OCI-LY7 (cell line): ENCODE measurements around the gene BAIAP2. TPM values are rescaled to one million over a fixed set of nuclear protein-coding genes. Genes with fewer than 3 reads are reported as not detected.

Experiments
- BruUV-seq: library from RNA; stranded (reverse); fragments of 400-500 nt; replicated peaks from 2 replicates; lab custom pipeline; 2021; lab: Mats Ljungman, UMichigan
- CTCF ChIA-PET: fragments of 300-600 bp; sonication (Branson Sonifier 250); formaldehyde crosslinking; loops from one replicate; lab custom pipeline; 2022; ENCODE audit warnings: antibody characterized with exemption; ENCODE audit not compliant: unreplicated experiment; lab: Charles Lee
- POLR2A ChIA-PET: fragments of 300-600 bp; sonication (Branson Sonifier 250); formaldehyde crosslinking; loops from one replicate; lab custom pipeline; 2022; ENCODE audit warnings: antibody characterized with exemption; lab: Charles Lee
- DNase-seq: peaks from one replicate; pipeline ENCODE4 v3.0.0-alpha.2; 2015; ENCODE audit warnings: low spot score
- H2AFZ ChIP-seq: fragments of 200-600 bp; sonication (generic), shearing (Covaris generic); 2 replicates; pipeline ENCODE4 v1.6.1; 2014; ENCODE audit warnings: mild to moderate bottlenecking, antibody characterized with exemption, low read length, moderate library complexity
- H3K27ac ChIP-seq: fragments of 200-600 bp; sonication (generic); 2 replicates; pipeline ENCODE4 v1.5.1; 2014; ENCODE audit warnings: mixed run types, low read depth, mild to moderate bottlenecking, moderate library complexity, low read length, inconsistent platforms; ENCODE audit not compliant: poor library complexity, severe bottlenecking
- H3K36me3 ChIP-seq: fragments of 200-600 bp; sonication (generic); 2 replicates; pipeline ENCODE4 v1.6.1; 2014; ENCODE audit warnings: mild to moderate bottlenecking, antibody characterized with exemption, low read length, moderate library complexity, mixed read lengths; ENCODE audit not compliant: insufficient read depth
- H3K4me1 ChIP-seq: fragments of 200-600 bp; sonication (generic); 2 replicates; pipeline ENCODE4 v1.5.1; 2014; ENCODE audit warnings: mild to moderate bottlenecking, low read length; ENCODE audit not compliant: insufficient read depth, poor library complexity, severe bottlenecking
- H3K4me2 ChIP-seq: fragments of 200-600 bp; sonication (generic); 2 replicates; pipeline ENCODE4 v1.6.1; 2014; ENCODE audit warnings: mild to moderate bottlenecking, low read length
- H3K4me3 ChIP-seq: fragments of 200-600 bp; sonication (generic); 2 replicates; pipeline ENCODE4 v1.5.1; 2014; ENCODE audit warnings: mild to moderate bottlenecking, low read depth, low read length; ENCODE audit not compliant: poor library complexity, severe bottlenecking
- H3K79me2 ChIP-seq: fragments of 200-600 bp; sonication (generic); 2 replicates; pipeline ENCODE4 v1.6.1; 2016; ENCODE audit warnings: low read depth, mild to moderate bottlenecking, low read length, moderate library complexity, mixed read lengths; ENCODE audit not compliant: insufficient read depth
- H3K9me2 ChIP-seq: fragments of 200-600 bp; sonication (generic); 2 replicates; pipeline ENCODE4 v1.6.1; 2016; ENCODE audit warnings: mild to moderate bottlenecking, low read length, mixed read lengths; ENCODE audit not compliant: insufficient read depth
- H3K9me3 ChIP-seq: fragments of 200-600 bp; sonication (generic); 2 replicates; pipeline ENCODE4 v1.6.1; 2014; ENCODE audit warnings: mild to moderate bottlenecking, mixed run types, low read length, mixed read lengths
- H4K20me1 ChIP-seq: fragments of 200-600 bp; sonication (generic); 2 replicates; pipeline ENCODE4 v1.6.1; 2014; ENCODE audit warnings: mild to moderate bottlenecking, antibody characterized with exemption, low read length, moderate library complexity, mixed read lengths; ENCODE audit not compliant: insufficient read depth
- CTCF ChIP-seq: fragments of 200-600 bp; sonication (generic); conservative IDR thresholded peaks from 2 replicates; pipeline ENCODE4 v1.5.1; 2014; ENCODE audit warnings: mild to moderate bottlenecking, antibody characterized with exemption, low read length, moderate library complexity, mixed read lengths
- EZH2phosphoT487 ChIP-seq: fragments of 200-600 bp; sonication (generic); IDR thresholded peaks from 2 replicates; pipeline ENCODE4 v1.6.1; 2018; ENCODE audit warnings: low read depth, borderline replicate concordance, mild to moderate bottlenecking, mixed run types, antibody characterized with exemption, low read length, moderate library complexity, mixed read lengths
- intact Hi-C: fragments of 100-400 bp; cut with micrococcal nuclease; formaldehyde crosslinking; loops from one replicate; pipeline ENCODE4 v1.10.0; 2022; ENCODE audit not compliant: unreplicated experiment
- total RNA-seq, 2 experiments: library from RNA; depleted of rRNA in 1 of 2; stranded (reverse); fragments of >200 nt in 1 of 2; shearing (Covaris generic) in 1 of 2; gene quantifications; 2 replicates each; pipeline ENCODE4 v1.2.3, GENCODE V29; 2014 to 2022

The BAIAP2 gene
- total RNA-seq, 2 experiments from 2014 or later, result 2.1 to 2.3 TPM

- Histone ChIP-seq H3K36me3 (no peaks in the 10 kb centered on the region), H3K4me1 (no peaks in the 10 kb centered on the region), H3K4me2 (no peak overlapping the region), H2AFZ (no peak overlapping the region), H4K20me1 (no peaks in the 10 kb centered on the region), H3K4me3 (no peak overlapping the region), H3K79me2 (no peaks in the 10 kb centered on the region), H3K27ac (no peak overlapping the region), H3K9me2 (no peaks in the 10 kb centered on the region), H3K9me3 (no peaks in the 10 kb centered on the region)
- intact Hi-C loops, result no loop called here
- TF ChIP-seq CTCF, result no peak
- no peak for TF ChIP-seq EZH2phosphoT487
- BruUV-seq, result no TSS peak
- CTCF ChIA-PET, result no interaction called here
- no peak for DNase-seq
- POLR2A ChIA-PET, result no interaction called here
Measured at GRCh38 chr17:81073967-81074839, 39.3 kb downstream of the BAIAP2 start.

GRCh38 chr17:81074875-81075274 lies 39.9 kb downstream of the BAIAP2 start:
- no peaks in the 10 kb centered on the region for H3K36me3 ChIP-seq
- no peaks in the 10 kb centered on the region for H3K9me3 ChIP-seq
- DNase-seq, result no peak
- H3K27ac ChIP-seq, result no peak overlapping the region
- intact Hi-C loops, result no loop called here
- H4K20me1 ChIP-seq, result no peaks in the 10 kb centered on the region
- TF ChIP-seq CTCF (no peak), EZH2phosphoT487 (no peak)
- no TSS peak for BruUV-seq
- no peaks in the 10 kb centered on the region for H3K4me1 ChIP-seq
- CTCF ChIA-PET, result no interaction called here
- no peak overlapping the region for H3K4me3 ChIP-seq
- no peak overlapping the region for H3K4me2 ChIP-seq
- POLR2A ChIA-PET, result no interaction called here
- H3K9me2 ChIP-seq, result no peaks in the 10 kb centered on the region
- no peaks in the 10 kb centered on the region for H3K79me2 ChIP-seq
- H2AFZ ChIP-seq, result no peak overlapping the region

- H3K4me2 ChIP-seq, result no peak overlapping the region
- H3K4me3 ChIP-seq, result no peak overlapping the region
- no peak for DNase-seq
- H3K9me2 ChIP-seq, result no peaks in the 10 kb centered on the region
- no peaks in the 10 kb centered on the region for H3K36me3 ChIP-seq
- TF ChIP-seq EZH2phosphoT487 (no peak), CTCF (no peak)
- no peak overlapping the region for H3K27ac ChIP-seq
- CTCF ChIA-PET, result no interaction called here
- H3K9me3 ChIP-seq, result no peaks in the 10 kb centered on the region
- intact Hi-C loops, result no loop called here
- no peaks in the 10 kb centered on the region for H3K4me1 ChIP-seq
- no peaks in the 10 kb centered on the region for H3K79me2 ChIP-seq
- no peaks in the 10 kb centered on the region for H4K20me1 ChIP-seq
- POLR2A ChIA-PET, result no interaction called here
- H2AFZ ChIP-seq, result no peak overlapping the region
- no TSS peak for BruUV-seq
Measured at GRCh38 chr17:81075307-81075706, 40.4 kb downstream of the BAIAP2 start.
